Breast epithelium (tissue), 3 donors: Measurements from ENCODE around the gene KRT33A.

Source experiments
- POLR2A ChIP-seq: fragments of 450-650 bp; IDR thresholded peaks from one replicate; pipeline ENCODE4 v1.6.1; 2016; ENCODE audit warnings: antibody characterized with exemption, mild to moderate bottlenecking, moderate library complexity
- TF ChIP-seq, protein P1 (sequence below), 3 donors: fragments of 450-650 bp; IDR thresholded peaks; one replicate each; pipeline ENCODE4 v1.5.1; 2016 to 2017; ENCODE audit warnings: antibody characterized with exemption in 3 of 3, mild to moderate bottlenecking in 3 of 3, moderate library complexity in 3 of 3

DNA sequence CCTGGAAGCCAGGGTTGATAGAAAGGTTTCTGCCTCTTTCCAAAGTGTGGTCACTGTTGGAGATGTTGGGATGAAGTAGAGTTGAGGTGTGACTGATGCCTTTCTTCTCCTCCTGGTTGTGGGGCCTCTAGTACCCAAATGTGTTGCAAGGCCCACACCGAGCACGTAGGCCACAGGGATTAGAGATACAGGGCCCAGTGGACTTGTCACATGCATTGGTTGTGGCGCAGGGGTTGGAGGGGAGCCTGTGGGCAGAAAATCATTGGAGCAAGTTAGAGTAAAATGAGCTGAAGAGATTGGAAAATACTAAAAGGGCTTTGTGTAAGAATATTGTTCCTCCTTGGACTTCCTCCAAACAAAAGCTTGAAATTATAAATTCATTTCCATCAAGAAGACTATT lies 4.6 kb downstream of the KRT33A start:
- TF ChIP-seq POLR2A = no peak
- TF ChIP-seq, protein P1, sequence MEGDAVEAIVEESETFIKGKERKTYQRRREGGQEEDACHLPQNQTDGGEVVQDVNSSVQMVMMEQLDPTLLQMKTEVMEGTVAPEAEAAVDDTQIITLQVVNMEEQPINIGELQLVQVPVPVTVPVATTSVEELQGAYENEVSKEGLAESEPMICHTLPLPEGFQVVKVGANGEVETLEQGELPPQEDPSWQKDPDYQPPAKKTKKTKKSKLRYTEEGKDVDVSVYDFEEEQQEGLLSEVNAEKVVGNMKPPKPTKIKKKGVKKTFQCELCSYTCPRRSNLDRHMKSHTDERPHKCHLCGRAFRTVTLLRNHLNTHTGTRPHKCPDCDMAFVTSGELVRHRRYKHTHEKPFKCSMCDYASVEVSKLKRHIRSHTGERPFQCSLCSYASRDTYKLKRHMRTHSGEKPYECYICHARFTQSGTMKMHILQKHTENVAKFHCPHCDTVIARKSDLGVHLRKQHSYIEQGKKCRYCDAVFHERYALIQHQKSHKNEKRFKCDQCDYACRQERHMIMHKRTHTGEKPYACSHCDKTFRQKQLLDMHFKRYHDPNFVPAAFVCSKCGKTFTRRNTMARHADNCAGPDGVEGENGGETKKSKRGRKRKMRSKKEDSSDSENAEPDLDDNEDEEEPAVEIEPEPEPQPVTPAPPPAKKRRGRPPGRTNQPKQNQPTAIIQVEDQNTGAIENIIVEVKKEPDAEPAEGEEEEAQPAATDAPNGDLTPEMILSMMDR (IDR thresholded peaks at IDR 0.05) = no peak
